ENCODE measurements around the gene ATP2B3.

ATP2B3 gene

GRCh38 chrX:153490217-153490930 lies 27.1 kb upstream of the ATP2B3 start:
- DNase-seq, result no peak

GRCh38 chrX:153491351-153491914 lies 26.0 kb upstream of the ATP2B3 start:
- DNase-seq, result no peak

GRCh38 chrX:153491918-153492317 lies 25.5 kb upstream of the ATP2B3 start:
- no peak for DNase-seq

GRCh38 chrX:153492543-153492942 lies 24.9 kb upstream of the ATP2B3 start:
- DNase-seq, result no peak

DNA sequence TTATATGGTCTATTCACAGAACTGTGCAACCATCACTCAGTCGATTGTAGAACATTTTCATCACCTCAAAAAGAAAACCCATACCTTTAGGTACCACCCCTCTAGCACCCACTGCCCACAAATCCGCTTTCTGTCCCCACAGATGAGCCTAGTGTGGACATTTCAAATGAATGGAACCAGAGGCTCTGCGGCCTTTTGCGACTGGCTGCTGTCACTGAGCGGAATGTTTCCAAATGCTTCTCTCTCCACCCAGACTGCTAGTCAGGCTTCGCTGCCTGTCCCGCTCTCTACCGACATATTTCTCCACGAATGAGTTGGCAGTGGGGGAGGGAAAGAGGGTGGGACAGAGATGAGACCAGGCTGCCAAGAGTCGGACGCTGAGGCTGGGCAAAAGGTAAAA lies 24.4 kb upstream of the ATP2B3 start:
- no peak for DNase-seq

DNA sequence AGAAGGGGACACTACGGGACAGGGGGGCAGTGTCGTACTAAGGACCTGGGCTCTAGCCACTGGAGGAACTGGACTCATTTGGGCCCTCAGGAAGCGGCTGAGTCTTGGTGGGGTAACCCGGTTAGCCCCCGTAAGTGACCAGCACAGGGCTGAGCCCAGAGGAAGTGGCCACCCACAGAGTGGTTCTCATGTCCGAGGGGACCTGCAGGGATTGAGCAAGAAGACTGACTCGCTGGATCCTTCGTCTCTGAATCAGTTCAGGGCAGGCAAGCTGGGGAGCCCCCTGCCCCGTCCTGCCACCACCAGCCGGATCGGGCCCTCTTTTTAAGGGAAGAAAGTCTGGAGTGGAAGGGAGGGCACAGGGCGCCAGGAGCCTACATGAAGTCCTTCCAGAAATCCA lies 23.4 kb upstream of the ATP2B3 start:
- DNase-seq, result no peak

- no peak for DNase-seq
These were observed 22.7 kb upstream of the ATP2B3 start, which contains the start of gene BGN for GRCh38 chrX:153494541-153495361. Gene BGN, plus strand, starts transcription at chrX:153494980. Its CDS starts 9,652 bp downstream, at chrX:153504632.

DNA sequence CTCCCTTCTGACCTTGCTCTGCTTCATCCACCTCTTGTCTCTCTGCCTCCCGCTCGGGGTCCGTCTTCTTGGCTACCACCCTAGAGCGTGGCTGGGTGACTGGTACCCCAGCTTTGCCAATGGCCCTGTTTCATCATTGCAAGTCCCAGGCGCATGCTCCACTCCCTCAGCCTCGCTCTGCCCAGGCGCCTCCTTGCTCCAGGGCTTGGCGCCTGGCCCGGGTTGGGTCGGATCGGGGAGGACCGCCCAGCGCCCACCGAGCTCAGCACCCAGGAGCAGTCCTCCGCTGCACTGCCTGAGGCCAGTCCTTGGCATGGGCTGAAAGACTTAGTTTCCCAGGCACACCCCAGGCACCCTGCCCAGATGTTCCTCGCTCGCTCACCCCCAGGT lies 22.1 kb upstream of the ATP2B3 start:
- DNase-seq, result no peak

GRCh38 chrX:153495903-153496589 lies 21.4 kb upstream of the ATP2B3 start:
- no peak for DNase-seq

GRCh38 chrX:153496590-153496959 lies 20.9 kb upstream of the ATP2B3 start:
- no peak for DNase-seq

DNA sequence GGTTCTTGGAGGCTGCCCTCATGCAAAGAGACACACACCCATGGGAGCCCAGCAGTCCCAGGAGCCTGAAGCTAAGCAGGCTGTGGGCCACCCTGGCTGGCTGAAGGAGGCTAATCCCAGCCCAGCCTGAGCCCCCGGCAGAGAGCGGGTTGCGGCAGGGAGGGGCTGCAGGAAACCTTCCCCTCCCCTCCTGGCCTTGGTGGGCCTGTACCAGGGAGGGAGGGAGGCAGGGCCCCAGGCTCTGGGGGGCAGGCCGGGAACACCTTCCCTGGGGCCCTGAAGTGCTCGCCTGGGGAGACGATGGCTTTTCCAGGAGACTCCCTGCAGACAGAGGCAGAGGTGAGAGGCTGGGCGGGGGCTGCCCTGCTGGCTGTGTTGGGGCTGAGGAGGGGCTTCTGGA lies 19.0 kb upstream of the ATP2B3 start:
- no peak for DNase-seq

- DNase-seq, result no peak
These were observed 18.1 kb upstream of the ATP2B3 start for GRCh38 chrX:153499341-153499740.

- no peak for DNase-seq
These were observed 17.6 kb upstream of the ATP2B3 start for GRCh38 chrX:153499876-153500275.

DNA sequence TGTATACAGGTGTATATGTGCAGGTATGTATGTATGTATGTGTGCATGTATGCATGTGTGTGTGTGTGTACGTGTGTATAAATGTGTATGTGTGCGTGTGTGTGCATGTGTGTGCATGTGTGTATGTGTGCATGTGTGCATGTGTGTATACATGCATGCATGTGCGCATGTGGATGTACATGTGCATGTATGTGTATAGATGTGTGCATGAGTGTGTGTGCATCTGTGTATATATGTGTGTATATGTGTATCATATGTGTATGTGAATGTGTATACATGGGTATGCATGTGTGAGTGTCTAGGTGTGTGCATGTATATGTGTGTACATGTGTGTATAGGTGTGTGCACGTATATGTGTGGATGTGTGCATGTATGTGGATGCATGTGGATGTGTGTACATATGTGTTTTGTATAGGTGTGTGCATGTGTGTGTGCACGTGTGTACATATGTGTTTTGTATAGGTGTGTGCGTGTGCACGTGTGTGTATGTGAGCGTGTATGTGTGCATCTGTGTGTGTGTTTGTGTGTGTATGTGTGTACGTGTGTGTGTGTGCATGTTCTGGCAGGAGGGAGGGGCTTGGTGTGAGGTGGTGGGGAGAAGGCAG lies 16.7 kb upstream of the ATP2B3 start:
- DNase-seq, result no peak

GRCh38 chrX:153501530-153501929 lies 15.9 kb upstream of the ATP2B3 start:
- no peak for DNase-seq

- no peak for DNase-seq
These were observed 15.3 kb upstream of the ATP2B3 start for GRCh38 chrX:153502131-153502530.

DNA sequence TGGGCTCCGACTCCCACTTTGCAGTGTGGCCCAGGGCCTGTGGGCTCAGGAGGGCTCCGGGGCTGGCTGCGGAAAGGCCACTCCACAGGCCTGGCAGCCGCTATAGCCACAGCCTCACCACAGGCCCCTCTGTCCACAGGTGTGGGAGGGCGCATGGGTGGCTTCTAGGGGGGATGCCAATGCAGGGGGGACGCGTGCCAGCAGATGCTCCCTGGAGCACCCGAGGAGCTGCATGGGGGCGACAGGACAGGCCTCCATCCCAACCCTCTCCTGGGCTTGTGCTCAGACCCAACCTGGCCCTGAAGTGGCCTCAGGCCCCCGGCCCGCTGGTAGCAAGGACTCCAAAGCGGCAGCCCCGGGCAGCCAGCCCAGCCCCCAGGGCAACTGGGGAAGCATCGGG lies 14.6 kb upstream of the ATP2B3 start:
- no peak for DNase-seq

GRCh38 chrX:153504445-153505016 lies 12.9 kb upstream of the ATP2B3 start:
- DNase-seq, result no peak

GRCh38 chrX:153505361-153505760 lies 12.1 kb upstream of the ATP2B3 start:
- DNase-seq, result no peak

- DNase-seq, result no peak
These were observed 9.8 kb upstream of the ATP2B3 start for GRCh38 chrX:153507484-153508178.

- DNase-seq, result no peak
These were observed 7.8 kb upstream of the ATP2B3 start for GRCh38 chrX:153509592-153509991.

- DNase-seq, result no peak
These were observed 7.1 kb upstream of the ATP2B3 start for GRCh38 chrX:153510383-153510782.
